GM12891 (cell line): Measurements from ENCODE around the gene PPP4C.

Experiments used
- DNase-seq: peaks from one replicate; pipeline ENCODE4 v3.0.0; 2011; ENCODE audit warnings: low spot score; ENCODE audit not compliant: insufficient read length
- FAIRE-seq: peaks from 2 replicates; lab custom pipeline; 2011; peaks lifted over from hg19 to GRCh38; lab: Jason Lieb, UNC
- PAX5 ChIP-seq: IDR thresholded peaks from 2 replicates; pipeline ENCODE4 v1.6.1; 2011; ENCODE audit warnings: low read length, moderate library complexity, mild to moderate bottlenecking; ENCODE audit not compliant: insufficient read depth, severe bottlenecking
- POLR2A ChIP-seq: IDR thresholded peaks from 2 replicates; pipeline ENCODE4 v1.6.1; 2011; ENCODE audit warnings: low read depth, low read length, control low read depth
- POLR2AphosphoS5 ChIP-seq: IDR thresholded peaks from 2 replicates; pipeline ENCODE4 v1.6.1; 2011; ENCODE audit warnings: low read depth, low read length, control low read depth
- POU2F2 ChIP-seq: IDR thresholded peaks from 2 replicates; pipeline ENCODE4 v1.6.1; 2011; ENCODE audit warnings: low read depth, mild to moderate bottlenecking, control low read depth, low read length, moderate library complexity
- SPI1 ChIP-seq: IDR thresholded peaks from 2 replicates; pipeline ENCODE4 v1.6.1; 2011; ENCODE audit warnings: low read depth, low read length, control low read depth
- TAF1 ChIP-seq: IDR thresholded peaks from 2 replicates; pipeline ENCODE4 v1.6.1; 2011; ENCODE audit warnings: low read depth, low read length, control low read depth

Gene PPP4C

GRCh38 chr16:30054451-30054850 is 21.3 kb upstream of the PPP4C start:
- no peak for FAIRE-seq
- no peak for TF ChIP-seq POLR2A
- no peak for TF ChIP-seq PAX5
- no peak for TF ChIP-seq TAF1
- no peak for TF ChIP-seq SPI1
- no peak for TF ChIP-seq POU2F2
- no peak for TF ChIP-seq POLR2AphosphoS5
- DNase-seq, result no peak

DNA sequence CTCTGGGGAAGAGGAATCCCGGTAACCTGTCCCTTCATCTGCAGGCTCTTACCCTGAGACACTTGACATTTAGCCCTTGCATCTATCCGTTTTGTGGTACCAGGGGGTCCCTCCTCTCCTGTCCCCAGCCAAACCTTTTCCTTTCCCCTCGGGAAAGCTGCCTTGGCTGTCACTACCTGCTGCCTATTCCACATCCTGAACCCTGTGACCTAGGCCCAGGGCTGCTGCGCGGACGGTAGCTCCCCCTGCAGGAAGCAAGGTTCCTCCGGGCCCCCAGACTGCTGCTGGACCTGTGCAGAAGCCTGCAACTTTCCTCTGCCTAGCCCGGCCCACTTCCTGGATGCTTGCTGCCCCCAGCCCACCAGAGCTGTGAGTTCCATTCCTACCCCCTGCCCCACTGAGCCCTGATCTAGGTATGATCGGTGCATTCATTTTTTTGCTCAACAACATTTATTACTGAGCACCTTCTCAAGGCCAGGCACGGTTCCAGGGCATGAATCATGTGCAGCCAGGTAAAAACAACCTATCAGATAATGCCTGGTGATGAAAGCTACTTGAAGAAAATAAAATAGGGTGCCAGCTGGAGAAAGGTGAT is 20.7 kb upstream of the PPP4C start:
- DNase-seq (no peak), FAIRE-seq (no peak)
- no peak for TF ChIP-seq POLR2AphosphoS5
- no peak for TF ChIP-seq POLR2A
- TF ChIP-seq PAX5, result no peak
- TF ChIP-seq SPI1, result no peak
- TF ChIP-seq POU2F2, result no peak
- TF ChIP-seq TAF1, result no peak

- DNase-seq, result no peak
- TF ChIP-seq POLR2A, result no peak
- TF ChIP-seq POU2F2, result no peak
- no peak for TF ChIP-seq PAX5
- TF ChIP-seq POLR2AphosphoS5, result no peak
- TF ChIP-seq SPI1, result no peak
- TF ChIP-seq TAF1, result no peak
- FAIRE-seq, result no peak
Measured at GRCh38 chr16:30060346-30060745, 15.4 kb upstream of the PPP4C start.

DNA sequence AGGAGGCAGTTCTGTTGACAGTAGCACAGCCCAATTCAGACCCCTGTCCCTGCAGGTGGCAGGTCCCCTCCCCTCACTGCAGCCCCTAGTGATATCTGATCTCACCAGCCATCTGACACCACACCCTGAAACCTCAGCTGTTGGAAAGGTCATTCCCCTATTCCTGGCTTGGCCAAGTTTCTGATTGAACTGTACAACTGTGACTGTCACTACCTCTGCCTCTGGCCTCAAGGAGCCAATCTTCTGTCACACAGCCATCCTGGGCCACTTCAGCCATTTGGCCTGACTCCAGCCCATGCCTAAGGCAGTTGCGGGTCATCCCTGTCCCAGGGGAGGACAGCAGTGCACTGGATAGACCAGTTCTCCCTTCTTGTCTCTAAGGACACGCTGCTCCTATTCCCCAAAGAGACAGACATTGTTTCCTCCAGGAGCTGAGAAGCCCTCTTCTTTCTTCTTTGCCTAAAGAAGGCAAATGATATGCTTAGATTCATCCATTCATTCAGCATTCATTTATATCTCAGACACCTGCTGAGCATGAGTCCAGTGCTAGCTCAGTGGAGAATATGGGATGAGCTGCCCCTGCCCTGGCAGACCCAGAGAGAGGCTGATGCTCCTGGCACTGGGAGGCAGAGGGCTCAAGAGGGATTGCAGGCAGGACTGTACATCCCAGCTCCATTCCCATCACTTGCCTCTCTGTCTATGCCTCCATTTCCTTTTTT is 14.8 kb upstream of the PPP4C start:
- DNase-seq (no peak), FAIRE-seq (no peak)
- TF ChIP-seq POU2F2, result no peak
- TF ChIP-seq SPI1, result no peak

GRCh38 chr16:30063278-30063892 is 12.4 kb upstream of the PPP4C start:
- DNase-seq (no peak), FAIRE-seq (no peak)
- TF ChIP-seq PAX5 (no peak), POLR2A (no peak), TAF1 (no peak), POLR2AphosphoS5 (no peak), SPI1 (no peak), POU2F2 (no peak)

DNA sequence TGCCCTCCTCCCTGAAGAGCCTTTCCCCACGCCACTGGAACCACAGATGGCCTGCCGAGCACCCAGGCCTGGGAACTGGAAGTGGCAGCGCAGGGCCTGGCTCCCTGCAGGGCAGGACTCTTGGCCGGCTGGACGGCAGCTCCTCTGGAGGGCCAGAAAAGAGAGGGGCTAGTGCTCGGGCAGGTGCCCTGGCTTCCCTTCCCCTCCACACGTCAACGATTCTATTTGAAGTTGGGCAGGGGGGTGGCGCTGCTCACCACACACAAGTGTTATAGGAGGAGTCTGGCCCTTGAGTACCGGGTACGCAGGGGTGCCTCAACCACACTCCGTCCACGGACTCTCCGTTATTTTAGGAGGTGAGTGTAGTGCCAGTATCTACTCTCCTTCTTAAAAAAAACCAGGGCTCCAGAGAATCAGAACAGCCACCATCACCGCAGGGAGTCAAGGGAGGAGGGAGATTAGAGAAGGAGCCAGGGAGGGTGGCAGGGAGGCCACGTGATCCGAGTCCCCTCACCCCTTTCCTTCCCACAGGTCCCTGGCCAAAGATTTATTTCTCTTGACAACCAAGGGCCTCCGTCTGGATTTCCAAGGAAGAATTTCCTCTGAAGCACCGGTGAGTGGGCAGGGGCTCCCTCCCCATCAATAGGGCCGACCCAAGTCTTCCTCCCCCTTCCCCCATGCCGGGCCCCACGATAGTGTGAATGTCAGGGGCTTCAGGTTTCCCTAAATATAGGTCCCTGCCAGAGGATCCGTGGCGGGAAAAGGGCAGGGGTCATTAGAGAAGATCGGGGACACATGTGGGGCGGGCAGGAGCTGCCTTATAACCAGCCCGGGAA is 11.7 kb upstream of the PPP4C start:
- FAIRE-seq (peak; percentile 72), DNase-seq (peak; percentile 70)
- TF ChIP-seq POLR2A (peak; percentile 30), TAF1 (no peak)

DNA sequence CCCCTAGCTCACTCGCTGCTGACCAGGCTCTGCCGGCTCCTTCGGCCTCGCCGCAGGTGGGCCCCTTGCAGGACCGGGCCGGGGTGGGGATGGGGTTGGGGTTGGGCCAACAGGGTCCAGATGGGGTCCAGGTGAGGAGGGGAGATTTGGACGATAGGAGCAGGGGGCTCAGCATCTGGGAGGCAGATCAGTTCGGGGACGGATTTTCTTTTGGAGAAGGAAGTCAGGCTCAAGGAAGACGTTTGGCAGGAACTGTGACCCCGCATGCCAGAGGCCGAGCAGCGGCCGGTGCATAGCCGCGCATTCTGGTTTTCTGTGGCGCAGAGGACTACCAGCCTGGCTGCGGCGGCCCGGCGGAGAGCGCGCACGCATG is 11.1 kb upstream of the PPP4C start:
- FAIRE-seq, result no peak
- no peak for DNase-seq
- TF ChIP-seq POU2F2, result no peak
- peak; percentile 46; the same call in 1 of the 2 replicates for TF ChIP-seq TAF1
- no peak for TF ChIP-seq PAX5
- no peak for TF ChIP-seq SPI1
- no peak for TF ChIP-seq POLR2AphosphoS5

GRCh38 chr16:30065102-30065942 is 10.5 kb upstream of the PPP4C start, which contains the start of gene ALDOA:
Gene ALDOA, plus strand, starts transcription at chr16:30065760. Its CDS starts 1,138 bp downstream, at chr16:30066898.
- FAIRE-seq (peak; percentile 92), DNase-seq (peak; percentile 94)
- TF ChIP-seq POU2F2 (no peak; the same call in 1 of the 2 replicates), TAF1 (peak; percentile 66), POLR2A (peak; percentile 82), PAX5 (no peak), POLR2AphosphoS5 (peak; percentile 90), SPI1 (peak; percentile 4; the same call in 1 of the 2 replicates)
